HepG2 (cell line): ENCODE data around the gene DIS3L2. TPM values are rescaled to one million over a fixed set of nuclear protein-coding genes. Genes with fewer than 3 reads are reported as not detected.

Source experiments
- ATAC-seq: fragments of 200-7000 bp; cut with Tn5 transposase; 3 replicates; pipeline ENCODE4 v1.9.1; 2020; ENCODE audit warnings: mild to moderate bottlenecking, moderate library complexity
- BruUV-seq: library from RNA; stranded (reverse); fragments of 400-500 nt; replicated peaks from 2 replicates; lab custom pipeline; 2021; lab: Mats Ljungman, UMichigan
- CTCF ChIA-PET: fragments of 300-600 bp; formaldehyde crosslinking; extraction: SDS; loops from one replicate; lab custom pipeline; 2021; ENCODE audit warnings: low total read pairs, inconsistent platforms, low intra/inter-chr PET ratio; lab: Yijun Ruan, JAX
- POLR2A ChIA-PET: fragments of 350-600 bp; sonication (Branson Sonifier 250); formaldehyde crosslinking; loops from one replicate; lab custom pipeline; 2020; ENCODE audit warnings: antibody characterized with exemption, inconsistent platforms; lab: Yijun Ruan, JAX
- DNase-seq: peaks from one replicate; pipeline ENCODE4 v3.0.0-alpha.2; 2015; ENCODE audit warnings: low spot score
- FAIRE-seq: peaks from 3 replicates; lab custom pipeline; 2011; peaks lifted over from hg19 to GRCh38; lab: Jason Lieb, UNC
- H2AFZ ChIP-seq: one replicate; pipeline ENCODE4 v1.6.1; 2011; ENCODE audit warnings: low read length, inconsistent platforms
- H3K27ac ChIP-seq: fragments of 300-600 bp; 3 replicates; pipeline ENCODE4 v1.8.0; 2011; ENCODE audit warnings: mixed run types, mild to moderate bottlenecking, mixed read lengths, low read length, inconsistent platforms; ENCODE audit not compliant: insufficient read depth; ENCODE audit errors: extremely low read length
- H3K27me3 ChIP-seq, 2 experiments: fragments of 200-600 bp in 1 of 2; 2 replicates in 1 of 2; 3 replicates in 1 of 2; pipeline versions ENCODE4 v1.6.0 to v1.8.0; 2011; ENCODE audit warnings: low read length in 2 of 2, mild to moderate bottlenecking in 2 of 2, moderate library complexity in 2 of 2, inconsistent platforms in 1 of 2; ENCODE audit not compliant: insufficient read depth in 2 of 2, control insufficient read depth in 1 of 2
- H3K36me3 ChIP-seq, 2 experiments: fragments of 200-600 bp in 1 of 2; replicated peaks in 1 of 2; 2 replicates in 1 of 2; 3 replicates in 1 of 2; pipeline versions ENCODE4 v1.5.1 to v1.8.0; 2011; ENCODE audit warnings: low read length in 2 of 2, inconsistent platforms in 1 of 2; ENCODE audit not compliant: insufficient read depth in 2 of 2, control insufficient read depth in 1 of 2
- H3K4me1 ChIP-seq: 2 replicates; pipeline ENCODE4 v1.5.1; 2012; ENCODE audit warnings: low read length, inconsistent platforms; ENCODE audit not compliant: insufficient read depth
- H3K4me2 ChIP-seq: 2 replicates; pipeline ENCODE4 v1.6.0; 2011; ENCODE audit warnings: low read depth, low read length, inconsistent platforms
- H3K4me3 ChIP-seq, 3 experiments: fragments of 200-600 bp in 1 of 3; sonication (generic), shearing (Covaris generic) in 1 of 3; replicated peaks in 1 of 3; 2 replicates each; pipeline ENCODE4 v1.5.1; 2011 to 2016; ENCODE audit warnings: low read length in 3 of 3, inconsistent platforms in 2 of 3, low read depth in 2 of 3, mild to moderate bottlenecking in 2 of 3, control low read depth in 1 of 3, mixed read lengths in 1 of 3; ENCODE audit not compliant: insufficient read depth in 1 of 3
- H3K79me2 ChIP-seq: one replicate; pipeline ENCODE4 v1.6.1; 2011; ENCODE audit warnings: low read length, inconsistent platforms; ENCODE audit not compliant: insufficient read depth
- H3K9ac ChIP-seq: 2 replicates; pipeline ENCODE4 v1.6.0; 2011; ENCODE audit warnings: mild to moderate bottlenecking, low read depth, low read length, inconsistent platforms; ENCODE audit not compliant: insufficient read depth
- H3K9me3 ChIP-seq: 2 replicates; pipeline ENCODE4 v1.5.1; 2012; ENCODE audit warnings: mild to moderate bottlenecking, low read length
- H4K20me1 ChIP-seq: 2 replicates; pipeline ENCODE4 v1.6.0; 2011; ENCODE audit warnings: inconsistent platforms, mild to moderate bottlenecking, low read length, moderate library complexity; ENCODE audit not compliant: insufficient read depth
- IKZF5 ChIP-seq: IDR thresholded peaks from 2 replicates; pipeline ENCODE4 v1.6.1; 2018; ENCODE audit warnings: missing genetic modification reagents, mild to moderate bottlenecking, missing compliant biosample characterization
- SSRP1 ChIP-seq: IDR thresholded peaks from 2 replicates; pipeline ENCODE4 v1.6.1; 2016; ENCODE audit warnings: control low read depth
- ZBTB43 ChIP-seq: sonication (generic); formaldehyde crosslinking; conservative IDR thresholded peaks from 2 replicates; pipeline ENCODE4 v1.4.0; 2020; ENCODE audit warnings: missing genetic modification reagents
- ZBTB7B ChIP-seq: sonication (generic); formaldehyde crosslinking; IDR thresholded peaks from 2 replicates; pipeline ENCODE4 v1.4.0; 2020; ENCODE audit warnings: missing genetic modification reagents
- ZNF574 ChIP-seq: sonication (generic); formaldehyde crosslinking; IDR thresholded peaks from 2 replicates; pipeline ENCODE4 v1.4.0; 2020; ENCODE audit warnings: missing genetic modification reagents
- ZNF639 ChIP-seq: conservative IDR thresholded peaks from 2 replicates; pipeline ENCODE4 v1.6.1; 2018; ENCODE audit warnings: missing genetic modification reagents
- WGBS: methylation state at CpG from one replicate; pipeline ENCODE4 v1.1.6; 2017; ENCODE audit warnings: low lambda C conversion rate; 5-methylcytosine and 5-hydroxymethylcytosine counted together
- in situ Hi-C: cut with HindIII; loops from 2 replicates; pipeline ENCODE4 v1.10.0; 2017; ENCODE audit warnings: low pct_unique_long_range_greater_than_20kb; ENCODE audit not compliant: extremely low pct_ligation_motif_present
- intact Hi-C: fragments of 100-400 bp; cut with micrococcal nuclease; formaldehyde crosslinking; loops from one replicate; pipeline ENCODE4 v1.10.0; 2022; ENCODE audit not compliant: unreplicated experiment
- polyA plus RNA-seq, 8 experiments: library from polyadenylated mRNA; depleted of rRNA in 3 of 8; stranded (reverse) in 7 of 8; unstranded in 1 of 8; fragments of >200 nt; fragmentation: Illumina TruSeq in 4 of 8; extraction: Trizol in 4 of 8; gene quantifications; 2 replicates each; pipeline versions ENCODE4 v1.2.1 to v1.2.3, GENCODE V29; 2011 to 2016; ENCODE audit warnings: low read depth in 4 of 8, missing spikeins in 1 of 8, mixed read lengths in 1 of 8; ENCODE audit not compliant: insufficient read depth in 1 of 8
- total RNA-seq, 5 experiments: library from RNA; depleted of rRNA; stranded (reverse); fragments of >200 nt; fragmentation: Illumina TruSeq; extraction: Trizol; gene quantifications; 2 replicates each; pipeline ENCODE4 v1.2.3, GENCODE V29; 2016; ENCODE audit warnings: low read depth in 1 of 5

The DIS3L2 gene
- total and polyA plus RNA-seq, 2 of the 13 experiments (the other 11 are each of a cell fraction or from before 2014, with no cell fraction given): 7.0 to 23.9 TPM

DNA sequence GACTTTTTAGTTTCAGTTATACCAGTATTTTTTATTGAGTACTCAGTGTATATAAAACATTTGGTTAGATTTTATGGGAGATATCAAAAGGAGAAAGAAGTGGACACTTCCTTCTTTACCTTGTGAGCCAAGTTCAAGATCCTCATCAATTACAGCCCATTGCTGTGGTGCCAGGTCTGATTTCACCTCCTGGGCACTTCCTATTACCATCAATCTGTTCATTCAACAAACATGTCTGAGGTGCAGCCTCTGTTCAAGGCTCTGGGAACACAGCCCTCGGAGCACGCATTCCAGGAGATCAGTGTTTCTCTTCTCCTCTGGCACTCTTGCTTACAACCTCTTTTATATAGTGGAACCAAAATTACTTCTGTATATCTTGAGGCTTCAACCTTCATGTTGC, 245.7 kb downstream of the DIS3L2 start:
- Histone ChIP-seq H3K36me3 (peaks cover 6 to 12% of the 10 kb centered on the region in 2 experiments; a peak in 3 of 5 replicates), H3K9ac (no peak overlapping the region), H3K4me1 (peaks cover 12% of the 10 kb centered on the region), H4K20me1 (no peaks in the 10 kb centered on the region), H3K79me2 (no peaks in the 10 kb centered on the region), H3K9me3 (no peaks in the 10 kb centered on the region), H2AFZ (no peak overlapping the region), H3K27me3 (no peaks in the 10 kb centered on the region), H3K27ac (no peak overlapping the region), H3K4me3 (no peak overlapping the region), H3K4me2 (no peak overlapping the region)
- CTCF ChIA-PET: no interaction called here
- in situ Hi-C loops: no loop called here
- ATAC-seq (no peak), FAIRE-seq (no peak), DNase-seq (no peak)
- TF ChIP-seq ZNF639 (CRISPR knock-in tag) (no peak), IKZF5 (CRISPR knock-in tag) (no peak)
- WGBS: 100% methylated on average over 2 of the region's 2 CpGs
- intact Hi-C loops: no loop called here
- BruUV-seq: no TSS peak
- POLR2A ChIA-PET: no interaction called here

DNA sequence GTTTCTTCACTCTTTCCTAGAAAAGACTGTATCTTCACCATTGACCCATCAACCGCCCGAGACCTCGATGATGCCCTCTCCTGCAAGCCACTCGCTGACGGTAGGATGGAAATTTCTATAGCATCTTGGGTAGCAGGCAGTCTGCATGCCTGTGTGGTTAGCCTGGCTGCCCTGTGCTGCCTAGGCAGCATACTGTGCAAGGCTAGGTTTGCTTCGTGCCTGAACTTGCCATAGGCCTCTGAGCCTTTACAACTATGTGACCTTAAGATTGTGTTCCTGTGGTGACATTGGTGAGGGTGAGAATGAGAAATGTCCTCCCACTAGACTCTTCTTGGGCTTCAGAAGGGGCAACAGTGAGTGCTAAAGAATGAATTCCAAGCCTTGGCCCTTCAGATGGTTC, 248.8 kb downstream of the DIS3L2 start:
- H3K9me3 ChIP-seq: no peaks in the 10 kb centered on the region
- H3K79me2 ChIP-seq: no peaks in the 10 kb centered on the region
- no peaks in the 10 kb centered on the region for H4K20me1 ChIP-seq
- peaks cover 6 to 15% of the 10 kb centered on the region in 2 experiments; a peak in 3 of 5 replicates for H3K36me3 ChIP-seq
- no TSS peak for BruUV-seq
- in situ Hi-C loops (no loop called here), intact Hi-C loops (no loop called here)
- FAIRE-seq (no peak), DNase-seq (no peak), ATAC-seq (no peak)
- ChIA-PET POLR2A (no interaction called here), CTCF (no interaction called here)
- no peak overlapping the region for H3K9ac ChIP-seq
- no peaks in the 10 kb centered on the region for H3K27me3 ChIP-seq
- 97% methylated on average over 6 of the region's 6 CpGs for WGBS
- H3K4me2 ChIP-seq: no peak overlapping the region
- no peak overlapping the region for H3K4me3 ChIP-seq
- H2AFZ ChIP-seq: no peak overlapping the region
- no peaks in the 10 kb centered on the region for H3K4me1 ChIP-seq
- no peak overlapping the region for H3K27ac ChIP-seq
- TF ChIP-seq ZNF574 (CRISPR knock-in tag) (no peak), ZBTB43 (CRISPR knock-in tag) (no peak), ZBTB7B (CRISPR knock-in tag) (no peak), SSRP1 (CRISPR knock-in tag) (no peak)
